Purkinje cell (primary cell): ENCODE data around the gene OR1Q1. TPM values are rescaled to one million over a fixed set of nuclear protein-coding genes. Genes with fewer than 3 reads are reported as not detected.

ENCODE experiments used
- polyA plus RNA-seq: library from polyadenylated mRNA; unstranded; fragments of >200 nt; fragmentation: Nextera tagmentation; gene quantifications from 2 replicates; pipeline ENCODE4 v1.2.1, GENCODE V29; 2014

OR1Q1 gene
- not detected in 2 replicates for polyA plus RNA-seq

GRCh38 chr9:122614362-122614761, at the start of gene OR1Q1:
TSS of gene OR1Q1 (plus strand) at chr9:122614738. CDS start at chr9:122614738, 0 bp downstream.

GRCh38 chr9:122583284-122583683, 31.3 kb upstream of the OR1Q1 start, which contains the start of gene OR1L8:
TSS of gene OR1L8 (minus strand) at chr9:122583384. CDS start at chr9:122568477, 14,907 bp downstream.

GRCh38 chr9:122657527-122657926, 43.0 kb downstream of the OR1Q1 start, which contains the start of gene OR1B1:
TSS of gene OR1B1 (minus strand) at chr9:122657627.

GRCh38 chr9:122661416-122661815, 46.9 kb downstream of the OR1Q1 start, which contains the start of gene OR1L1:
TSS of gene OR1L1 (plus strand) at chr9:122661716. CDS start at chr9:122661716, 0 bp downstream.

Other genes starting within 250 kb of the OR1Q1 start
- gene PTGS1, start 243.7 kb upstream of the OR1Q1 start, polyA plus RNA-seq, result not detected in 2 replicates
- not detected in 2 replicates for gene OR1J1, start 136.8 kb upstream of the OR1Q1 start, polyA plus RNA-seq
- gene OR1J2, start 103.9 kb upstream of the OR1Q1 start, polyA plus RNA-seq, result not detected in 2 replicates
- not detected in 2 replicates for gene OR1J4, start 95.6 kb upstream of the OR1Q1 start, polyA plus RNA-seq
- not detected in 2 replicates for gene OR1N1, start 87.4 kb upstream of the OR1Q1 start, polyA plus RNA-seq
- not detected in 2 replicates for gene OR1N2, start 61.6 kb upstream of the OR1Q1 start, polyA plus RNA-seq
- gene OR1L8, start 31.4 kb upstream of the OR1Q1 start, polyA plus RNA-seq, result not detected in 2 replicates
- not detected in 2 replicates for gene OR1B1, start 42.9 kb downstream of the OR1Q1 start, polyA plus RNA-seq
- gene OR1L1, start 47.0 kb downstream of the OR1Q1 start, polyA plus RNA-seq, result not detected in 2 replicates
- not detected in 2 replicates for gene OR1L3, start 60.4 kb downstream of the OR1Q1 start, polyA plus RNA-seq
- not detected in 2 replicates for gene OR1L4, start 109.3 kb downstream of the OR1Q1 start, polyA plus RNA-seq
- not detected in 2 replicates for gene OR1L6, start 127.6 kb downstream of the OR1Q1 start, polyA plus RNA-seq
- gene OR5C1, start 174.2 kb downstream of the OR1Q1 start, polyA plus RNA-seq, result not detected in 2 replicates
- not detected in 2 replicates for gene OR1K1, start 185.4 kb downstream of the OR1Q1 start, polyA plus RNA-seq
- gene PDCL, start 213.8 kb downstream of the OR1Q1 start, polyA plus RNA-seq, result 6.6 and 11.1 TPM in 2 replicates